HUES6 (cell line): ENCODE data around the gene ASCC1.
A peak's percentile ranks its signal among the peaks of the same experiment; 100 is the strongest.

Source experiments
- H3K27ac ChIP-seq: 2 replicates; pipeline ENCODE4 v1.7.0; 2013; ENCODE audit warnings: low read depth, mild to moderate bottlenecking, low read length, inconsistent platforms
- H3K27me3 ChIP-seq: 2 replicates; pipeline ENCODE4 v1.6.1; 2013; ENCODE audit warnings: low read length; ENCODE audit not compliant: control insufficient read depth, insufficient read depth
- H3K36me3 ChIP-seq: 2 replicates; pipeline ENCODE4 v1.6.1; 2013; ENCODE audit warnings: low read length; ENCODE audit not compliant: control insufficient read depth, insufficient read depth
- H3K4me1 ChIP-seq: 2 replicates; pipeline ENCODE4 v1.6.1; 2013; ENCODE audit warnings: low read length; ENCODE audit not compliant: control insufficient read depth, insufficient read depth
- H3K4me3 ChIP-seq: 2 replicates; pipeline ENCODE4 v1.5.1; 2013; ENCODE audit warnings: low read depth, low read length
- H3K9ac ChIP-seq: one replicate; pipeline ENCODE4 v1.6.1; 2013; ENCODE audit warnings: mild to moderate bottlenecking, low read length
- H3K9me3 ChIP-seq: 2 replicates; pipeline ENCODE4 v1.6.1; 2013; ENCODE audit warnings: low read depth, low read length; ENCODE audit not compliant: control insufficient read depth, insufficient read depth

ASCC1 gene

DNA sequence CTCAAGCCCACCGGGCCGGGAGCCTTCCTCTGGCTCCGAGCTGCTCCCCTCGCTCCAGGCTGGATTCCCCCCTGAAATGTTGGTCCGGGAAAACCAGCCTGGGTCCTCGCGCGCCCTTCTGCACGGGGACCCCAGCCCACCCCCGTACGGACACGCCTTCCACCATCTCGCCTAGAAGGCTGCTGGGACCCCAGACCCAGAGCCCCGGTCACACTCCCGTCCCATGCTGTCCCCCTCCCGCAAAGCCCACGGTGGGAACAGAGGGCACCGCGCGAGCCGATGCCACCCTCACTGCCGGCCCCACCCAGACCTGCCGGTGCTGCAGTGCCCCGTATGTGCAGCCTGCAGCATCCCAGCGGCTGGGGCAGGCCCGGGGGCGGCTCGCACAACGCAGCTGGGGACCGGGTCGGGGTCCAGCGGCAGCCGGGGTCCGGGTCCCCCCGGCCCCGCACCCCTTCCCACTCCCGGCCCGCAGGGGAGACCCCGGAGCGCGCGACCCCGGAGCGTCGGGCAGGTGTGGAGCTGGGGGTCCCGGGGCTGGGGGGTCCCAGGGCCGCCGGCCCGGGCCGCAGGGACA lies 128.6 kb downstream of the ASCC1 start:
- no peaks in the 10 kb centered on the region for H3K36me3 ChIP-seq
- H3K4me1 ChIP-seq: peaks cover 17% of the 10 kb centered on the region
- H3K9ac ChIP-seq: peak overlapping the region; percentile 18
- peak overlapping the region; percentile 68 for H3K4me3 ChIP-seq
- H3K9me3 ChIP-seq: no peaks in the 10 kb centered on the region
- peaks cover 65% of the 10 kb centered on the region for H3K27me3 ChIP-seq
- no peak overlapping the region for H3K27ac ChIP-seq

DNA sequence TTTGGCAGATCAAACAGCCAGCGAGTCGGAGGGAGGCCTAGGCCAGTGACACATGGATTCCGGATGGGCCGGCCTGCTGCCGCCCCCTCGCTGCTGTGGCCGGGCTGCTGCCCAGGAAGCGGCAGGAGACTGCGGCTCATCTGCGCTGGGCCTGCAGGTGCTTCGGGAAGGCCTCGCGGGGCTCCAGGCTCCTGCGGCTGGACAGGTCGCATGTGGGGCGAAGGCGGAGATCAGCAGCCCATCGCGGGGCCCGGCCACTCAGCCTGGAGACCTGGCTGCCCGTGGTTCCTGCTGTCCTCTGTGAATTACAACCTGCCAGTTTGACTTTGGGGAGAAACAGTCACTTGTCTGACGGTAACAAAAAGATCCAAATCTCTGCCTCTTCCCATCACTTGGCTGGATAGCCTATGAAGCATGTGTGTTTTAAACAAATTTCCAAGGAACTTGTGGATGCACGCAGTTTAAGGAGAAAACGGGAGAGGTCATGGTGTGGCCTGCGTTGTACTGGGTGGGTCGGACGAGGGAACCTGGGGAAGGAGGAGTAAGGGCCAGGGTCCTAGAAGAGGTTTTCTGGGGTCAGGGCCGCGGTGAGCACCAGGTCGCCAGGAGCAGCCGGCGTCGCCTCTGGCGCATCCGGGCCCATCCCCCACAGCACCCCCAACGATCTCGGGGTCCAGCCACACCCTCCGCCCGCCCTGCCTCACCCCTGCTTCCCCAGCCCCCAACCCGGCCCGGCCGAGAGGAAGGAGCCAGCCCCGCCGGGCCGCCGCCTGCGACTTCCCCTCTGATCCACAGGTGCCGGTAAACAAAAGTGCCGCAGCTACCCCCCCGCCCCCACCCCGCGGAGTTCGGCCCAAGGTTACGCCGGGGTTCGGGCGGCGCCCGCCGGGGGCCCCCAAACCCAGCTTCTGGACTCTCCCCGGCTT lies 129.3 kb downstream of the ASCC1 start:
- Histone ChIP-seq H3K9me3 (no peaks in the 10 kb centered on the region), H3K9ac (peak overlapping the region; percentile 18), H3K4me3 (peak overlapping the region; percentile 68), H3K27ac (no peak overlapping the region), H3K4me1 (peaks cover 17% of the 10 kb centered on the region), H3K36me3 (no peaks in the 10 kb centered on the region), H3K27me3 (peaks cover 65% of the 10 kb centered on the region)

DNA sequence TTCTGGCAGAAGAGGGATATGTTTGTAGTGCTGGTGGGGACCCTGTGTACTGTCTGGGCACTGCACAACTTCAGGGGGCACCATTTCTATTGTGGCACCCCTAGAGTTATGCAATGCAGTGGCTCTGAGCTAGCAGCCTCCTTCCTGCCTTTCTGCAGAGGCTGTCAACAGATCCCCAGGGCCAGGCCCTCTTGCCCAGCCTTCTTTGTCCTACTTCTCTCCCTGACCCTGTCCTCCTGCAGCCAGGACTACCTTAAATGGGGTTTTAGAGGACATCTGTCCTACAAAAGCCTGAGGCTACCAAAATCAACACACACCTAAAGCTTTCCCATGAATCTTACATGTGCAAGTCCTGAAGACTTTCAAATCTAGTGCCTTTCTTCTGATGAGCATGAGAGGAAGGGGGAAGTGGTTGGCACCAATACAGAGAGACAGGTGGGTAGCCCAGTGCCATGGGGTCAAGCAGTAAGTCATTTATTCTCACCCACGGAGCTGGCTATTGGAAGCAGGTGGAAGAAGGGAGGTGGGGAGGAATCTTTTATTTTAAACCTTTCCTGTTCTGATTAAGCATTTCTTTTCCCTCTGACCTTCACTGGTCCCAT lies 130.1 kb downstream of the ASCC1 start:
- Histone ChIP-seq H3K4me1 (peaks cover 17% of the 10 kb centered on the region), H3K27me3 (peaks cover 65% of the 10 kb centered on the region), H3K9ac (no peak overlapping the region), H3K9me3 (no peaks in the 10 kb centered on the region), H3K27ac (no peak overlapping the region), H3K4me3 (no peak overlapping the region), H3K36me3 (no peaks in the 10 kb centered on the region)

DNA sequence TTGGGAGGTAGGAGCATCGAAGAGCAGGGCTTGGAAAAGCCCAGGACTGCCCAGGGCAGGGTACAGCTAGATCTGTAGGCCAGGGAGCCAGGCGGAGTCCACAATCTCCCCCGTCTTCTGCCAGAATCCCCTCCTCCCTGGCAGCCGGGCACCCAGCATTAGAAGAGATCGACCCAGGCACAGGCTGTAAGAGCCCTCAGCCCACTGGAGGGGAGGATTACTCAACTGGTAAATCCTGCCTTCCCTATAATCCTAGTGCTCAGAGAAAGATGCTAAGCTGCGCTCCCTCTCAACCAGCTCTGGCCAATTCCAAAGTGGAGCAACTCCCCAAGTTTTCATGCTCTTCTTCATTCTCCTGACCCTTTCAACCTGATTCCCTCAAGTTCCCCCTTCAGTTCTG lies 130.9 kb downstream of the ASCC1 start:
- Histone ChIP-seq H3K4me1 (peaks cover 18% of the 10 kb centered on the region), H3K9me3 (no peaks in the 10 kb centered on the region), H3K9ac (no peak overlapping the region), H3K27ac (no peak overlapping the region), H3K4me3 (no peak overlapping the region), H3K36me3 (no peaks in the 10 kb centered on the region), H3K27me3 (peaks cover 61% of the 10 kb centered on the region)

DNA sequence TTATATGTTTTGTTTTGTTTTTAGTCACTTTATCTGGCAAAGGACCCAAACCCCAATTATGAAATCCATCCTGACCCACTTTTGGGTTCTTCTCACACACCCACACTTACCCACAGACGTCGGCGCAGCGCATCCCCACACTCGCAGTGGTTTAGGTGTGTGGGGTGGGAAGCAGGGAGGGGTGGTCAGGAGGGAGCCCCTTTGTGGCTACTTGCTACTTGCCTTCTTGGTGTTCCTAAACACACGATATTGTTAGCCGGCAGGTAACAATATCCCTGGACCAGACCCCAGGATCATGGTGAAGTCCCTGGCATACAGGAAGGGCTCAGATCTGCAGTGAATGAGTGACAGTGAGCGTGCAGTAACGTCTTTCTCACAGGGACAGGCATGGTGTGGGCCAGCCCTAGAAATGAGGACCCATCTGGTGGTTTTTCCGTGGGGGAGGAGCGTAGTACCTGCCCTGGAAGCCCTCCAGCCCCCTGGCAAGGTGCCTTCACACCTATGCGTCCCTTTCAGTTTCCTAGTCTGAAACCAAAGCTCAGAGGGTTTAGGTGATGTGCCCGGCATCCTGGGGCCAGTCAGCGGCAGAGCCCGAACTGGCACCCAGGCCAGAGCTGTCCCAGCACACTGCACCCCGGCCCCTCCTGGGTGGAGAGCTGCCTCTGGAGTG lies 132.2 kb downstream of the ASCC1 start:
- no peak overlapping the region for H3K27ac ChIP-seq
- H3K27me3 ChIP-seq: peaks cover 49% of the 10 kb centered on the region
- peaks cover 17% of the 10 kb centered on the region for H3K4me1 ChIP-seq
- H3K36me3 ChIP-seq: no peaks in the 10 kb centered on the region
- H3K4me3 ChIP-seq: no peak overlapping the region
- no peaks in the 10 kb centered on the region for H3K9me3 ChIP-seq
- H3K9ac ChIP-seq: no peak overlapping the region

DNA sequence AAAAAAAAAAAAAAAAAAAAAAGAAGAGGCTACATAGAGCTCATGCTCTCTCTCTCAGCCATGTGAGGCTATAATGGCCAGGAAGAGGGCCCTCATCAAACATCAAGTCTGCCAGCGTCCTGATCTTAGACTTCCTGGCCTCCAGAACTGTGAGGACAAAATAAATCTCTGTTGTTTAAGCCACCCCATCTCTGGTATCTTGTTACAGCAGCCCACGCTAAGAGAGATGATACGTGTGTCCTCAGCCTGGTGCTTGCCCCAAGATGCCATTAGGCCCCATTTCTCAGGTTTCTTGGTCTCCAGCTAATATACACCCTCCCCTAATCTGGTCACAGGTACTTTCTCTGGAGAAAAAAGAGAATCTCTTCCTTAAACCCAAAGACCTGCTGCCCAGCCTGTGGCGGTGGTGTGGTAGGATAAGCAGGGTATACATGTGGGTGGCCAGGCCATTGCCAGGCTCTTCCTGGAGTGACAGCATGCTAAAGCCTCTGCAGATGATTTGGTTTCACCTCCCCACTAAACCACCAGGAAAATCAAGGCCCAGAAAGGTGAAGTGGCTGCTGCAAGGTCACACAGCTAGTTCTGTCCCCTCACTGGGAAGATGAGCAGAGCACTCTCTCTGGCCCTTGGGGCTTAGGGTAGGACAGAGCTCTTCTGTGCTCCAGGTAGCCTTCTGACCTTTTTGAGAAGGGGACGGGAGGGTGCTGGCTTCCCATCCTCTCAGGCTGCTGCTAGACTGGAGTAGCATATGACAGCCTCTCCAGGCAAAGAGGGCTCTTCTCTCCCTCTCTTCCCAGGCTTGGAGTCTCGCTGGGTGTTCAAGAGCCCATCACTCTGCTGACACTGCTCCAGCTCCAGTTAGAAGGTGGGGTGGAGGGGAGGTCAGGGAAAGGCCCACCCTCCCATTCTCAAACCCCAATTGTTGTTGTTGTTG lies 133.0 kb downstream of the ASCC1 start:
- H3K27ac ChIP-seq: no peak overlapping the region
- H3K4me1 ChIP-seq: peaks cover 12% of the 10 kb centered on the region
- no peak overlapping the region for H3K9ac ChIP-seq

DNA sequence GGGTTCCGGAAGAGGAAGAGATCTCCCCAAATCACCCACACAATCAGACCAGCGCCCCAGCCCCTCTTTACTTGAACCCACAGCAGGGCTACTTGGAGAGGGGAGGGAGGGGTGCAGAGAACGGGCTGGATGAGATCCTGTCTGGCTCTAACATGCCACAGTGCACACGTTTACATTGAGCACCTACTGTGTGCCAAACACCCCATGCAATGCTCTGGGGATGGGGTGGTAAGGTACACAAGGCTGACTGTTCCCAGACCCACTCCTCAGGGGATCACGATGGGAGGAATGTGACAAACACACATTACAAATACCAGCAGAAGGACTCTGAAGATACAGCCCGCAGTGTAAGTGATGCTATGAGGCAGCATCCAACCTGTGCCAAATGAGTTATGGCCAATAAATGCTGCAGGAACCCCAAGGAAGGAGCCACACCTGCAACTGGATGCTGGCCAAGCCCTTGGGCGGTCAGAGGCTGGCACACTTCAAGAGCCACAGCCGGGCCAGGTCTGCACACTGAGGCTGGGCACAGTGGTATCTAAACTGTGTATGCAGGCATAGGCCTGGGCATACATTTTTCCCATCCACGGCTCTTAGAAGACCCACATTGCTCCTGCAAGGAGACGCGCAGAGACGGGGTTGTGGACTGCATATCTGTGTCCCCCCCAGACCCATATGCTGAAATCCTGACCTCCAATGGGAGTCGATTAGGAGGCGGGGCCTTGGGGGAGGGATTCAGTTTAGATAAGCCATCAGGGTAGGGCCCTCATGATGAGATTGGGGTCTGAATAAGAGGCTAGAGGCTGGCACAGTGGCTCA lies 134.1 kb downstream of the ASCC1 start:
- Histone ChIP-seq H3K4me3 (no peak overlapping the region), H3K9ac (no peak overlapping the region), H3K9me3 (no peaks in the 10 kb centered on the region), H3K36me3 (no peaks in the 10 kb centered on the region), H3K27ac (no peak overlapping the region), H3K27me3 (peaks cover 30% of the 10 kb centered on the region), H3K4me1 (peaks cover 12% of the 10 kb centered on the region)

More for the DNA sequence above, 133.0 kb downstream of the ASCC1 start:
- no peaks in the 10 kb centered on the region for H3K9me3 ChIP-seq
- peaks cover 41% of the 10 kb centered on the region for H3K27me3 ChIP-seq
- no peak overlapping the region for H3K4me3 ChIP-seq
- no peaks in the 10 kb centered on the region for H3K36me3 ChIP-seq

DNA sequence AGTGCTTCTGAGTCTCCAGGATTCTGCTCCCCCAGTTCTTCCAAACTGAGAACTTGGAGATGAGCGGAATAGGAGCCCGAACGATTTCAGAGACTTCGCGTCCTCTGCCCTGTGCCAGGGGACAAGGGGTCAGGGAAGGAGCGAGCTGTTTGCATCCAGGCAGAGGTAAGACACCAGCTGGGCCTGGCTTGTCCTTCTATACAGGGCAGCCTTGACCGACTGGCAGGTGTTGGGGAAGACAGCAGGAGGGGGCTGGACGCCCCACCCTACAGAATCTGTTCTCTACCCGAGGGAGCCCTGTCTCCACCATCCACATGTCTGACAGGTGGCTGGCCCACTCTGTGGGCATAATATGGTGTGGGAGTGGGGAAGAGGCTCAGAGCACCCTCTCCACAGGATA lies 134.9 kb downstream of the ASCC1 start:
- Histone ChIP-seq H3K4me3 (no peak overlapping the region), H3K9ac (no peak overlapping the region), H3K36me3 (no peaks in the 10 kb centered on the region), H3K4me1 (peaks cover 5% of the 10 kb centered on the region; the same call in 1 of the 2 replicates), H3K27ac (no peak overlapping the region), H3K27me3 (peaks cover 22% of the 10 kb centered on the region), H3K9me3 (no peaks in the 10 kb centered on the region)

DNA sequence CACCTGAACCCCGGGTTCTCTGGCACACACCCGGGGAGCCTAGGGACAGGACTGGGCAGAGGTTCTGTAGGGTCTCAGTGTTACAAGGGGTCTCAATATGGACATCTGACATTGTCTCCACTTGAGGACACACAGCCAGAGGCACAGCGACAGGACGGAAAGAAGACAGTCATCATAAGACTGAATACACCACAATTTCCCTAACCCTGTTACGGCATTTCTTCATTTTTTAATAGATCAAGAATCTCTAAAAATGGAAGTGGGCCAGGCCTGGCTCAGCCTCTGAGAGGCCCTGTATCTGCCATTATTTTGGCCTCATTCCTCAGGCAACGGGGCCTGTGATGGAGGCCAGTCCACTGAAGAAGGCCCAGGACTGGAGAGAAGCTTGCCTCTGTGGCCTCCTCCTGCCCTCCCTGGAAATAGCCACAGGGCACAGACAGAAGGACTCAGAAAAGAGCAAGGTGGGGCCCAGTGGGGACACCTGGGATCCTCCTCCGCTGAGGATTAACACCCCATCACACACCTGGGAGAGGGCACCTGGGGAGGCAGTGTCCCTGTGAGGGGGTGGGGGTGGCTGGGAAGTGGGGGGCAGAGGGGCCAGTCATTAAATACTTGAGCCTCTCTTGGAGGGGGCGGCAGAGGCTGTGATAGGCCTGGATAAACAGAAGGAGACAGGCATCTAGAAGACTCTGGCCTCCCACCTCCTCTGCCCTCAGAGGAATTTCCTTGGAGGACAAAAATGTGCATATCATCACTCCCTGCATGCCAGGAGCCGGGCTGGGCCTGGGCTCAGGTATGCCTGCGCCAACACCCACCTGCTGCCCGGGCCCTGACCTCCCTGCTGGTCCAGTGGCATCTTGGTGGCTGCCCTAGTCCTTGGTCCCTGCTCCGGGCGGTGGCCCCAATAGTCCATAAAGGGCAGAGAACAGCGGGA lies 135.8 kb downstream of the ASCC1 start:
- Histone ChIP-seq H3K4me3 (no peak overlapping the region), H3K27ac (no peak overlapping the region), H3K9ac (no peak overlapping the region), H3K9me3 (no peaks in the 10 kb centered on the region), H3K4me1 (peaks cover 4% of the 10 kb centered on the region; the same call in 1 of the 2 replicates), H3K36me3 (no peaks in the 10 kb centered on the region), H3K27me3 (peaks cover 13% of the 10 kb centered on the region)
